ENCODE data around the gene MAP4K3.

Gene MAP4K3

DNA sequence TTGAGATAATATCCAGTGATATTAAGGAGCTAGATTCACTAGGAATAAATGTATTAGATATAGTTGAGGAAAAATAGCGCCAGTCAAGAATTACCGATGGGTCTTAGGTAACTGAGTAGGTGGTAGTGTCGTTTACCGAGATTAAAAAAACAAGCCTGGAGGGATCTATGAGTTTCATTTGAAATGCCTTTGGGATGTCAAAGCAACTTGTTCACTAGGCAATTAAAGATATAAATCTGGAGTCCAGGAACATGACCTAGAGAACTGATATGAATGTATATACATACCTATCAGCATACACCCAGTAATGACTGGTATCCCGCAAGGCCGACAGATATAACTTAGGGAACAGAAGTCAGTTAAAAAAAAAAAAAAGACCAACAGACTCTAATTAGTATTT is 29.2 kb upstream of the MAP4K3 start:
- no peak for DNase-seq
- TF ChIP-seq POLR2A (IDR thresholded peaks at IDR 0.05; ENCODE audit: low read length) (no peak), GATA1 (IDR thresholded peaks at IDR 0.05; ENCODE audit: low read depth, low read length) (no peak)

GRCh38 chr2:39464864-39465263 is 27.8 kb upstream of the MAP4K3 start:
- TF ChIP-seq GATA1 (IDR thresholded peaks at IDR 0.05; ENCODE audit: low read depth, low read length) (no peak), POLR2A (IDR thresholded peaks at IDR 0.05; ENCODE audit: low read length) (no peak)

DNA sequence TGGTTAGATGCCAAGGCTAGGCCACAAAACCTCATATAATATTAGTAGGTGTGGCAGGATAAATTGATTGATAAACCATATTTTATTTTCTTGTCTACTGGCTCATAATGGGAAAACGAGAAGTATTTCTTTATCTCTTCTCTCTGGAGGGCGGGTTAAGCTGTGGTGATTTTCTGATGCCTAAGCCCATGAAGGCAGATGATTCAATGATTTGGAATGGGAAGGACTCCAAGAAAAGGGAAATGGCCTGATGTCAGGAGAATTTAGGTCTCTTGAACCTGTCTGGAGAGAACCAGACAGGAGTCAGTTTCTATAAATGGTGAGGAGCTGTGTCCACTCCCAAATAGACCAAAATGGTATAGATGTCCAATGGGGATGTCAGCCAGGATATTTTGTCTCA is 18.7 kb upstream of the MAP4K3 start:
- DNase-seq, result no peak
- TF ChIP-seq POLR2A (IDR thresholded peaks at IDR 0.05; ENCODE audit: low read length) (no peak), GATA1 (IDR thresholded peaks at IDR 0.05; ENCODE audit: low read depth, low read length) (no peak)

More at GRCh38 chr2:39464864-39465263, 27.8 kb upstream of the MAP4K3 start:
- no peak for DNase-seq

DNA sequence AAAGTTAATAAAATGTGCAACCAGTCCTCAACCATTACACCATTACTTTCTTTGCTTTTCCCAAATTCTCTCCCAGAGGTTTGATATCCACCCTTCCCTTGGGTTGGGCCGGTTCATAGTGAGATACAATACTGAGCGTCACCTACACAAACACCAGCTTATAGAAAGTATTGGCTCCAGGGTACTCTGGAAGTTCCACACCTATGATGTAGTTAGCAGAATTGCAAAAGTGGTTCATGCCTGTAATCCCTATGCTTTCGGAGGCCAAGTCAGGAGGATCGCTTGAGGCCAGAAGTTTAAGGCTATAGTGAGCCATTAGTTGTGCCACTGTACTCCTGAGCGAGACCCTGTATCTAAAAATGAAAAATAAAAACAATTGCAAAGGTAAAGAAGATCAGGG is 15.3 kb upstream of the MAP4K3 start:
- no peak for TF ChIP-seq GATA1 (IDR thresholded peaks at IDR 0.05; ENCODE audit: low read depth, low read length)
- TF ChIP-seq POLR2A (IDR thresholded peaks at IDR 0.05; ENCODE audit: low read length), result no peak
- DNase-seq, result no peak

DNA sequence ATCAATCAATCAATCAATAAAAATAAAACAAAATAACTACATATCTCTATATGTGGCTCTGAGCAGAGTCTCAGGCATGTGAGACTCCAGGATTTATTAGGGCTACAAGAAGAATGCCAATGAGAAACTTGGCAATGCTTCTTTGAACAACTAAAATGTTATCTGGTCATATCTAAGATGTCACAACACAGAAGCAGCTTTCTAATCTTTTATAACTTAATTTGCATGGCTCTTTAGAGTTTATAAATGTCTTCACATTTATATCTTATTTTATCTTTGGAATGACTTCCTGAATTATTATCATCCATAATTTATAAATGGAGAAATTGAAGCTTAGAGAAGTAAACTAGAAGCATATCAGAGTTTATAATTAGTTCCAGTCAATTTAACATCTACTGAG is 14.9 kb upstream of the MAP4K3 start:
- DNase-seq, result no peak
- TF ChIP-seq GATA1 (IDR thresholded peaks at IDR 0.05; ENCODE audit: low read depth, low read length) (no peak), POLR2A (IDR thresholded peaks at IDR 0.05; ENCODE audit: low read length) (no peak)

DNA sequence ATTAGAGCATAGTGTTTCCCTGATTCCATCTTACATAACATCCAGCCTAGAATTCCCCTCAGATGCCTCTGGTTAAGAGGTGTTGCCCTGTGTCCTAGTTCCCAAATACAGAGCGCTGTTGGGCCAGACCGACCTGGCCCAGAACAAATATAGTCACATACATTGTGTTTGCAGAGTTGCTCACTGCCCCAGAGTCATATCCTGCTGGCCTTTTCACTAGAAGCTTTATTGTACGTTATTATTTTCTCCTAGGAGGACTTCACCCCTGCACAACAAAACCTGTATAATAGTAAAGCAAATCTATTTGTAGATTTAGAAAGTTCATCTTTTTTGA is 11.1 kb upstream of the MAP4K3 start:
- DNase-seq, result no peak
- TF ChIP-seq POLR2A (IDR thresholded peaks at IDR 0.05; ENCODE audit: low read length) (no peak), GATA1 (IDR thresholded peaks at IDR 0.05; ENCODE audit: low read depth, low read length) (no peak)

GRCh38 chr2:39447266-39448168 is 10.4 kb upstream of the MAP4K3 start:
- TF ChIP-seq GATA1 (IDR thresholded peaks at IDR 0.05; ENCODE audit: low read depth, low read length), result no peak
- no peak for TF ChIP-seq POLR2A (IDR thresholded peaks at IDR 0.05; ENCODE audit: low read length)
- no peak for DNase-seq

GRCh38 chr2:39445934-39446333 is 8.8 kb upstream of the MAP4K3 start:
- no peak for TF ChIP-seq GATA1 (IDR thresholded peaks at IDR 0.05; ENCODE audit: low read depth, low read length)
- no peak for TF ChIP-seq POLR2A (IDR thresholded peaks at IDR 0.05; ENCODE audit: low read length)
- no peak for DNase-seq

- no peak for DNase-seq
- TF ChIP-seq POLR2A (IDR thresholded peaks at IDR 0.05; ENCODE audit: low read length) (no peak), GATA1 (IDR thresholded peaks at IDR 0.05; ENCODE audit: low read depth, low read length) (no peak)
Measured at GRCh38 chr2:39443009-39443408, 5.9 kb upstream of the MAP4K3 start.

DNA sequence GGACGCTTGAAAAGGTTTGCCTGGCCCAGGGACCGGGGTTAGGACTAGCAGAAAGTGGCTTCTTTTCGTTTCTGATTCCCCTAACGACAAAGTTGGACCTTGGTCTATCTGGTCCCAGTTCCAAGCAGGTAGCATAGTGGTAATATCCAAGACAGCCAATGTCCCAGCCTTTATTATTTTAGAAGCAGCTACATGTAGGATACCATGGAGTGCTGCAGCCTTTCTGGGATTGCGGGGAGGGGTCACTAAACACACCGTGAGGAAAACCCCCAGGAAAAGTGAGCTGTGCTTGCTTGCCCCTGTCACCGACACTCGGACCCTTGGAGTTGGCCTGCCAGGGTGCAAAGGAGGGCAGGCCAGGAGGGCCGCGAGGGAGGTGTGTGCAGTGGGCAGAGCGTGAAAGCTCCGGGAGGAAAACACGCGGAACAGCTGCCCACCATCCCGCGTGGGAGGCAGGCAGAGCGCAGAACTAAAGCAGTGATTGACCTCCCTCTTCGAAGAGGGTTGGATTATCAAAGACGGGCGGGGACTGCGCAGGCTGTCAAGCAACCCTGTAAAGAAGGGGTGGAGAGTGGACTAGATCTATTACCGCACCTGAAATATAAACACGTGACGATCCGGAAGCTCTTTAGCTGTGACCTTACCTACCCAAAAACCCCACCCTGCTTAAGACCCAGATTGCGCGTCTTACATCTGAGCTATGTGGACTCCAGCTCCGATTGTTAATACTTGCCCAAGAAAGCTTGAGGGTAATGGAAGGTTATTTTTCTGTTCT is 624 bp upstream of the MAP4K3 start:
- TF ChIP-seq POLR2A (IDR thresholded peaks at IDR 0.05; ENCODE audit: low read length), result no peak
- TF ChIP-seq GATA1 (IDR thresholded peaks at IDR 0.05; ENCODE audit: low read depth, low read length), result no peak
- DNase-seq, result peak; percentile 37 to 53

DNA sequence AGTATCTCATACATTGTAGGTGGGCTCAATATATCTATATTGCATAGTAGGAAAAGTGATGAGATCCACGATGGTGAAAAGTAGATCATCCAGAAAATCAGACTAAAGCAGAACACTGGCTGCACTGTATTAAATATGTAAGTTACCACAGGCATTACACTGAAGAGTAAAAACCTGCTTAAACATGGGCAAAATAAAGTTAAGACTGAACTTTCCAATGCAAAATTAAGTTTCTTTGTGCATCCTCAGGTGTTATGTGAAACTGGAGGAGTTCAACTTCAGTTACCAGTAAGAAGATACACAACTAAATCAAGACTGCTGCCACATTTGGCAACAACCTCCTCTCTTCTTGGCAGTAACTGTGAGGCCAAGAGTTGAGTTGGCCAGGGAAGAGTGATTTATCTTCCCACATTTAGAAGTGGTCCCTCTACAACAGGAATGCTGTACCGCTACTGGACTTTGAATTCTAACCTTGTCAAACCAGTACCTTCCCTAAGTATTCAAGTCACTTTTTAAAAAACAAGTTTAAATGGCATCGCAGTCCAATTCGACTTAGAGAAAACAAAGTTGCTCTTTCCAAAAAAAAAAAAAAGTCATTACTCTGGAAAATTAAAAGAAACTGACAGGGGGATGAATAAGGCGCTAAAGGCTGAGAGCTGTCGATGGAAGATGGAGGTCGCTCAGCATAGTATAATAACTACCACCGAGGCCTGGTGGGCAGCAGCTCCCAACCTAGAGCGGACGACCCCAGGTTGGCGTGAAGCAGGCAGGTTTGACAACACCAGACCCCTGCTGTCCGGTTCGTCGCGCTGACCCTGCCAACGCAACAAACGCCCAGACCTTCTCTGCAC is 1.1 kb downstream of the MAP4K3 start:
- peak; percentile 35 to 54 for DNase-seq

GRCh38 chr2:39435234-39435633 is 1.9 kb downstream of the MAP4K3 start:
- no peak for TF ChIP-seq POLR2A (IDR thresholded peaks at IDR 0.05; ENCODE audit: low read length)
- DNase-seq, result peak; percentile 53 to 63

More for the DNA sequence above, 1.1 kb downstream of the MAP4K3 start:
- no peak for TF ChIP-seq GATA1 (IDR thresholded peaks at IDR 0.05; ENCODE audit: low read depth, low read length)
- no peak for TF ChIP-seq POLR2A (IDR thresholded peaks at IDR 0.05; ENCODE audit: low read length)

DNA sequence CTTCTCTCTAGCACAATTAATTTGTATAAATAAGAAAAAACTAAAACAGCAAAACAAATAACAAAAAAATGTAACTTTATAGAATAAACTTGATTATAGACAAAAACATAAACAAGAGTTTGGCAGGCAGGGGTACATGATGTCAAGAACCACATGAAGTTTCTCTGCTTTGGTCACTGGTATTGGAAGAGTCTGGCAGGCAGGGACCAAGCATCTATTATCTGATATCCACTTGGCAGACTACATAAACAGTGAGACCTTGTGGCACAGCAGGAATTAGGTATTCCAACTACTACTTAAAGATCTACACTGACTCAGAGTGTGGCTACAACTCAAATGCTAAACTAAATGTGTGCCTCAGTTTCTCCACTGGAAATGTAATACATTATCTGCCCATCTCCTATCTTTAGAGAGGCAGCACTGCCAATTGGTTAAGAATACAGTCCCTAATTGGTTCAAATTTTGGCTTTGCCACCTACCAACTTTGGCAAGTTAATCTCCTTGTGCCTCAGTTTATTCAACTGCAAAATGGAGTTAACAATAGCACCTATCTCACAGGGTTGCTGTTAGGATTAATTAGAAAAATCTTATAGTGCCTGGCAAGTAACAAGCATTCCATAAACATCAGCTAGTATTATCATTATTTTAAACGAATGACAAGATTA is 2.7 kb downstream of the MAP4K3 start:
- TF ChIP-seq POLR2A (IDR thresholded peaks at IDR 0.05; ENCODE audit: low read length) (no peak), GATA1 (IDR thresholded peaks at IDR 0.05; ENCODE audit: low read depth, low read length) (no peak)
- peak; percentile 56 to 60 for DNase-seq

Measured in erythroblast (primary cell).